Small intestine (tissue), 7 donors: ENCODE results near the gene VRK3. TPM values are rescaled to one million over a fixed set of nuclear protein-coding genes. Genes with fewer than 3 reads are reported as not detected.

ENCODE experiments used
- DNase-seq, 2 donors: peaks; one replicate each; pipeline versions ENCODE4 v3.0.0 to v3.0.0-alpha.2; 2013
- FAIRE-seq: peaks from 2 replicates; lab custom pipeline; 2012; peaks lifted over from hg19 to GRCh38; lab: Jason Lieb, UNC
- H3K27ac ChIP-seq, 3 donors: one replicate each; pipeline ENCODE4 v1.5.1; 2013; ENCODE audit warnings: low read length in 2 of 3, mild to moderate bottlenecking in 2 of 3, control low read depth in 1 of 3, inconsistent platforms in 1 of 3, low read depth in 1 of 3, moderate library complexity in 1 of 3
- H3K27me3 ChIP-seq, 3 donors: one replicate each; pipeline ENCODE4 v1.6.1; 2013; ENCODE audit warnings: low read length in 3 of 3, inconsistent platforms in 1 of 3; ENCODE audit not compliant: control insufficient read depth in 3 of 3, insufficient read depth in 3 of 3
- H3K36me3 ChIP-seq, 3 donors: one replicate each; pipeline ENCODE4 v1.6.1; 2013; ENCODE audit warnings: low read length in 3 of 3, inconsistent platforms in 1 of 3, low read depth in 1 of 3, mild to moderate bottlenecking in 1 of 3, moderate library complexity in 1 of 3; ENCODE audit not compliant: control insufficient read depth in 3 of 3, insufficient read depth in 2 of 3
- H3K4me1 ChIP-seq, 3 donors: one replicate each; pipeline ENCODE4 v1.6.1; 2013; ENCODE audit warnings: low read length in 2 of 3, inconsistent platforms in 1 of 3, low read depth in 1 of 3, mild to moderate bottlenecking in 1 of 3, moderate library complexity in 1 of 3; ENCODE audit not compliant: control insufficient read depth in 3 of 3, insufficient read depth in 2 of 3
- H3K4me3 ChIP-seq, 3 donors: one replicate each; pipeline ENCODE4 v1.5.1; 2013; ENCODE audit warnings: low read length in 3 of 3, control low read depth in 1 of 3, inconsistent platforms in 1 of 3, low read depth in 1 of 3, mild to moderate bottlenecking in 1 of 3, moderate library complexity in 1 of 3
- H3K9me3 ChIP-seq, 2 donors: one replicate each; pipeline ENCODE4 v1.6.1; 2013; ENCODE audit warnings: low read depth in 1 of 2, low read length in 1 of 2; ENCODE audit not compliant: control insufficient read depth in 2 of 2, insufficient read depth in 1 of 2
- WGBS, 3 donors: extraction: QIAGEN DNeasy Blood & Tissue Kit; methylation state at CpG; one replicate each; pipeline ENCODE4 v1.1.7; 2013; 5-methylcytosine and 5-hydroxymethylcytosine counted together
- polyA plus RNA-seq, 4 donors: library from polyadenylated mRNA; stranded (reverse) in 3 of 4; unstranded in 1 of 4; fragments of 200-250 nt in 3 of 4; fragments of 120-200 nt in 1 of 4; gene quantifications; one replicate each; pipeline versions ENCODE4 v1.2.1 to v1.2.3, GENCODE V29; 2013
- donor health status: healthy with polysubstance abuse.
- donor health status: control.
- donor health status: control.
- donor health status: Bipolar disorder and iron deficiency.
- donor health status: healthy.

The VRK3 gene
- polyA plus RNA-seq, 4 donors: 39.8 to 63.3 (median 48.9) TPM

GRCh38 chr19:49937750-49938381 lies 87.3 kb downstream of the VRK3 start:
- Histone ChIP-seq H3K27ac (no peak overlapping the region), H3K4me3 (peak overlapping the region in 1 of 3 donors; percentile 21), H3K27me3 (no peaks in the 10 kb centered on the region), H3K36me3 (peaks cover 0 to 11% (median 0%) of the 10 kb centered on the region in 3 donors), H3K9me3 (no peaks in the 10 kb centered on the region), H3K4me1 (peaks cover 0 to 2% (median 0%) of the 10 kb centered on the region in 3 donors)
- FAIRE-seq (no peak), DNase-seq (peak; percentile 67 to 82)
- 12 to 18% (median 16%) methylated on average over 35 of the region's 35 CpGs for WGBS, 3 donors

- H3K4me1 ChIP-seq: peaks cover 0 to 2% (median 0%) of the 10 kb centered on the region in 3 donors
- H3K4me3 ChIP-seq: no peak overlapping the region
- no peaks in the 10 kb centered on the region for H3K9me3 ChIP-seq
- DNase-seq: no peak
- H3K27ac ChIP-seq: no peak overlapping the region
- H3K36me3 ChIP-seq: peaks cover 0 to 14% (median 3%) of the 10 kb centered on the region in 3 donors
- H3K27me3 ChIP-seq: no peaks in the 10 kb centered on the region
- WGBS, 3 donors: 61 to 68% (median 61%) methylated on average over 5 of the region's 5 CpGs
- no peak for FAIRE-seq
Measured at GRCh38 chr19:49936549-49936948, 88.6 kb downstream of the VRK3 start.

GRCh38 chr19:49933643-49934042 lies 91.5 kb downstream of the VRK3 start:
- Histone ChIP-seq H3K36me3 (peaks cover 0 to 22% (median 3%) of the 10 kb centered on the region in 3 donors), H3K27ac (no peak overlapping the region), H3K4me1 (peaks cover 0 to 4% (median 2%) of the 10 kb centered on the region in 3 donors), H3K9me3 (no peaks in the 10 kb centered on the region), H3K4me3 (no peak overlapping the region), H3K27me3 (no peaks in the 10 kb centered on the region)
- DNase-seq: no peak
- FAIRE-seq: no peak
- WGBS, 3 donors: 81 to 91% (median 90%) methylated on average over 8 of the region's 8 CpGs

- 79 to 88% (median 86%) methylated on average over 19 to 25 of the region's 25 CpGs for WGBS, 3 donors
- H3K27ac ChIP-seq: no peak overlapping the region
- H3K4me1 ChIP-seq: peaks cover under 1 to 7% (median 3%) of the 10 kb centered on the region in 3 donors
- peak in 1 of 2 donors; percentile 19 for DNase-seq
- H3K4me3 ChIP-seq: no peak overlapping the region
- FAIRE-seq: no peak
- H3K27me3 ChIP-seq: no peaks in the 10 kb centered on the region
- H3K9me3 ChIP-seq: no peaks in the 10 kb centered on the region
- peaks cover 0 to 23% (median 3%) of the 10 kb centered on the region in 3 donors for H3K36me3 ChIP-seq
Measured at GRCh38 chr19:49932731-49933131, 92.4 kb downstream of the VRK3 start.

GRCh38 chr19:49932041-49932451 lies 93.1 kb downstream of the VRK3 start:
- Histone ChIP-seq H3K27me3 (no peaks in the 10 kb centered on the region), H3K27ac (no peak overlapping the region), H3K4me3 (no peak overlapping the region), H3K4me1 (peaks cover 0 to 14% (median 8%) of the 10 kb centered on the region in 3 donors), H3K36me3 (peaks cover 0 to 30% (median 3%) of the 10 kb centered on the region in 3 donors), H3K9me3 (no peaks in the 10 kb centered on the region)
- no peak for DNase-seq
- 85 to 93% (median 88%) methylated on average over 5 of the region's 5 CpGs for WGBS, 3 donors
- no peak for FAIRE-seq

GRCh38 chr19:49931293-49932040 lies 93.7 kb downstream of the VRK3 start:
- no peak overlapping the region for H3K4me3 ChIP-seq
- peaks cover 0 to 15% (median 8%) of the 10 kb centered on the region in 3 donors for H3K4me1 ChIP-seq
- DNase-seq (no peak), FAIRE-seq (no peak)
- H3K9me3 ChIP-seq: no peaks in the 10 kb centered on the region
- no peak overlapping the region for H3K27ac ChIP-seq
- H3K27me3 ChIP-seq: no peaks in the 10 kb centered on the region
- WGBS, 3 donors: 94 to 97% (median 96%) methylated on average over 7 of the region's 7 CpGs
- peaks cover 0 to 36% (median 3%) of the 10 kb centered on the region in 3 donors for H3K36me3 ChIP-seq

- H3K36me3 ChIP-seq: peaks cover 0 to 40% (median 3%) of the 10 kb centered on the region in 3 donors
- no peaks in the 10 kb centered on the region for H3K27me3 ChIP-seq
- 66 to 84% (median 77%) methylated on average over 13 to 15 of the region's 15 CpGs for WGBS, 3 donors
- H3K4me3 ChIP-seq: no peak overlapping the region
- DNase-seq (no peak), FAIRE-seq (no peak)
- peaks cover 0 to 15% (median 8%) of the 10 kb centered on the region in 3 donors for H3K4me1 ChIP-seq
- peak overlapping the region in 2 of 3 donors; percentile 0 to 30 for H3K27ac ChIP-seq
- H3K9me3 ChIP-seq: no peaks in the 10 kb centered on the region
Measured at GRCh38 chr19:49930483-49931011, 94.6 kb downstream of the VRK3 start.
